Measurements from ENCODE around the gene FGF12.

FGF12 gene

GRCh38 chr3:192494174-192494573 is 233.2 kb downstream of the FGF12 start:
- no peak for DNase-seq
- H2BK5ac ChIP-seq (ENCODE audit: low read depth, low read length, poor library complexity), result no peak overlapping the region
- no peaks in the 10 kb centered on the region for H3K9me3 ChIP-seq (ENCODE audit: insufficient read depth, low read depth, low read length)

GRCh38 chr3:192490720-192491119 is 236.6 kb downstream of the FGF12 start:
- no peak overlapping the region for H3K14ac ChIP-seq (ENCODE audit: low read length)
- H3K9ac ChIP-seq (ENCODE audit: low read length), result no peak overlapping the region
- no peak overlapping the region for H2BK5ac ChIP-seq (ENCODE audit: low read depth, low read length, poor library complexity)
- H3K4me1 ChIP-seq (ENCODE audit: control insufficient read depth in 1 of 2, insufficient read depth in 2 of 2, low read length in 2 of 2), result no peaks in the 10 kb centered on the region
- no peak overlapping the region for H4K91ac ChIP-seq (ENCODE audit: low read depth, low read length)
- no peak overlapping the region for H2BK120ac ChIP-seq (ENCODE audit: insufficient read depth, low read length, poor library complexity)
- no peaks in the 10 kb centered on the region for H3K79me1 ChIP-seq (ENCODE audit: low read length)
- WGBS (ENCODE audit: extremely low coverage, insufficient coverage, insufficient read length), result no CpG with 5 or more reads among the region's 4 CpGs
- H3K4me2 ChIP-seq (ENCODE audit: low read length), result no peak overlapping the region
- H2AFZ ChIP-seq (ENCODE audit: insufficient read depth, low read length, poor library complexity), result no peak overlapping the region
- no peak for DNase-seq
- H3K27ac ChIP-seq (ENCODE audit: low read depth, low read length), result no peak overlapping the region
- H2BK12ac ChIP-seq (ENCODE audit: low read length), result no peak overlapping the region
- H3K9me3 ChIP-seq (ENCODE audit: insufficient read depth, low read depth, low read length), result no peaks in the 10 kb centered on the region
- no peak overlapping the region for H4K12ac ChIP-seq (ENCODE audit: low read depth, low read length)
- H3K27me3 ChIP-seq (ENCODE audit: insufficient read depth, low read length), result no peaks in the 10 kb centered on the region
- no peak overlapping the region for H3K4me3 ChIP-seq (ENCODE audit: low read depth, low read length)
- no peak overlapping the region for H3K4ac ChIP-seq (ENCODE audit: low read depth, low read length)
- no peak overlapping the region for H3K18ac ChIP-seq (ENCODE audit: low read length)
- H3K79me2 ChIP-seq (ENCODE audit: control insufficient read depth, insufficient read depth, low read length, poor library complexity), result no peaks in the 10 kb centered on the region
- H3K23ac ChIP-seq (ENCODE audit: low read length), result no peak overlapping the region
- no peak overlapping the region for H2AK5ac ChIP-seq (ENCODE audit: low read length)
- H4K8ac ChIP-seq (ENCODE audit: low read depth, low read length), result no peak overlapping the region
- no peaks in the 10 kb centered on the region for H3K36me3 ChIP-seq (ENCODE audit: control insufficient read depth in 1 of 2, insufficient read depth in 2 of 2, low read length in 2 of 2)

More at GRCh38 chr3:192494174-192494573, 233.2 kb downstream of the FGF12 start:
- no peak overlapping the region for H3K18ac ChIP-seq (ENCODE audit: low read length)
- H3K79me2 ChIP-seq (ENCODE audit: control insufficient read depth, insufficient read depth, low read length, poor library complexity), result no peaks in the 10 kb centered on the region
- no peaks in the 10 kb centered on the region for H3K36me3 ChIP-seq (ENCODE audit: control insufficient read depth in 1 of 2, insufficient read depth in 2 of 2, low read length in 2 of 2)
- no peaks in the 10 kb centered on the region for H3K27me3 ChIP-seq (ENCODE audit: insufficient read depth, low read length)
- H4K91ac ChIP-seq (ENCODE audit: low read depth, low read length), result no peak overlapping the region
- no peak overlapping the region for H2AK5ac ChIP-seq (ENCODE audit: low read length)
- no peak overlapping the region for H3K23ac ChIP-seq (ENCODE audit: low read length)
- no peak overlapping the region for H2BK12ac ChIP-seq (ENCODE audit: low read length)
- no peaks in the 10 kb centered on the region for H3K79me1 ChIP-seq (ENCODE audit: low read length)
- no peaks in the 10 kb centered on the region for H3K4me1 ChIP-seq (ENCODE audit: control insufficient read depth in 1 of 2, insufficient read depth in 2 of 2, low read length in 2 of 2)
- no peak overlapping the region for H3K4ac ChIP-seq (ENCODE audit: low read depth, low read length)
- no peak overlapping the region for H2BK120ac ChIP-seq (ENCODE audit: insufficient read depth, low read length, poor library complexity)
- no peak overlapping the region for H3K27ac ChIP-seq (ENCODE audit: low read depth, low read length)
- no peak overlapping the region for H3K14ac ChIP-seq (ENCODE audit: low read length)
- H4K8ac ChIP-seq (ENCODE audit: low read depth, low read length), result no peak overlapping the region
- no peak overlapping the region for H3K4me2 ChIP-seq (ENCODE audit: low read length)
- no CpG with 5 or more reads among the region's 1 CpG for WGBS (ENCODE audit: extremely low coverage, insufficient coverage, insufficient read length)
- H4K12ac ChIP-seq (ENCODE audit: low read depth, low read length), result no peak overlapping the region
- H2AFZ ChIP-seq (ENCODE audit: insufficient read depth, low read length, poor library complexity), result no peak overlapping the region
- H3K4me3 ChIP-seq (ENCODE audit: low read depth, low read length), result no peak overlapping the region
- no peak overlapping the region for H3K9ac ChIP-seq (ENCODE audit: low read length)

- H3K9ac ChIP-seq (ENCODE audit: low read length), result no peak overlapping the region
- no peak overlapping the region for H2AK5ac ChIP-seq (ENCODE audit: low read length)
- no peak overlapping the region for H2BK12ac ChIP-seq (ENCODE audit: low read length)
- H2AFZ ChIP-seq (ENCODE audit: insufficient read depth, low read length, poor library complexity), result no peak overlapping the region
- H4K8ac ChIP-seq (ENCODE audit: low read depth, low read length), result no peak overlapping the region
- H3K27me3 ChIP-seq (ENCODE audit: insufficient read depth, low read length), result no peaks in the 10 kb centered on the region
- no peak overlapping the region for H4K91ac ChIP-seq (ENCODE audit: low read depth, low read length)
- no peak overlapping the region for H2BK120ac ChIP-seq (ENCODE audit: insufficient read depth, low read length, poor library complexity)
- no peak overlapping the region for H3K4ac ChIP-seq (ENCODE audit: low read depth, low read length)
- H3K4me2 ChIP-seq (ENCODE audit: low read length), result no peak overlapping the region
- no peaks in the 10 kb centered on the region for H3K79me2 ChIP-seq (ENCODE audit: control insufficient read depth, insufficient read depth, low read length, poor library complexity)
- DNase-seq, result no peak
- H3K79me1 ChIP-seq (ENCODE audit: low read length), result no peaks in the 10 kb centered on the region
- no peak overlapping the region for H3K18ac ChIP-seq (ENCODE audit: low read length)
- H3K36me3 ChIP-seq (ENCODE audit: control insufficient read depth in 1 of 2, insufficient read depth in 2 of 2, low read length in 2 of 2), result no peaks in the 10 kb centered on the region
- no CpG with 5 or more reads among the region's 2 CpGs for WGBS (ENCODE audit: extremely low coverage, insufficient coverage, insufficient read length)
- H3K27ac ChIP-seq (ENCODE audit: low read depth, low read length), result no peak overlapping the region
- no peak overlapping the region for H3K23ac ChIP-seq (ENCODE audit: low read length)
- no peak overlapping the region for H3K14ac ChIP-seq (ENCODE audit: low read length)
- no peaks in the 10 kb centered on the region for H3K4me1 ChIP-seq (ENCODE audit: control insufficient read depth in 1 of 2, insufficient read depth in 2 of 2, low read length in 2 of 2)
- no peak overlapping the region for H4K12ac ChIP-seq (ENCODE audit: low read depth, low read length)
- H3K4me3 ChIP-seq (ENCODE audit: low read depth, low read length), result no peak overlapping the region
- H3K9me3 ChIP-seq (ENCODE audit: insufficient read depth, low read depth, low read length), result no peaks in the 10 kb centered on the region
- H2BK5ac ChIP-seq (ENCODE audit: low read depth, low read length, poor library complexity), result no peak overlapping the region
Measured at GRCh38 chr3:192489579-192489978, 237.8 kb downstream of the FGF12 start.

- Histone ChIP-seq H3K27ac (ENCODE audit: low read depth, low read length) (no peak overlapping the region), H4K12ac (ENCODE audit: low read depth, low read length) (no peak overlapping the region), H3K9ac (ENCODE audit: low read length) (no peak overlapping the region), H3K18ac (ENCODE audit: low read length) (no peak overlapping the region), H3K4me2 (ENCODE audit: low read length) (no peak overlapping the region), H2BK120ac (ENCODE audit: insufficient read depth, low read length, poor library complexity) (no peak overlapping the region), H3K27me3 (ENCODE audit: insufficient read depth, low read length) (no peaks in the 10 kb centered on the region), H3K4me1 (ENCODE audit: control insufficient read depth in 1 of 2, insufficient read depth in 2 of 2, low read length in 2 of 2) (no peaks in the 10 kb centered on the region), H3K23ac (ENCODE audit: low read length) (no peak overlapping the region), H3K14ac (ENCODE audit: low read length) (no peak overlapping the region), H4K8ac (ENCODE audit: low read depth, low read length) (no peak overlapping the region), H3K79me2 (ENCODE audit: control insufficient read depth, insufficient read depth, low read length, poor library complexity) (no peaks in the 10 kb centered on the region), H2AFZ (ENCODE audit: insufficient read depth, low read length, poor library complexity) (no peak overlapping the region), H3K4ac (ENCODE audit: low read depth, low read length) (no peak overlapping the region), H2BK5ac (ENCODE audit: low read depth, low read length, poor library complexity) (no peak overlapping the region), H3K79me1 (ENCODE audit: low read length) (no peaks in the 10 kb centered on the region), H3K4me3 (ENCODE audit: low read depth, low read length) (no peak overlapping the region), H3K9me3 (ENCODE audit: insufficient read depth, low read depth, low read length) (no peaks in the 10 kb centered on the region), H4K91ac (ENCODE audit: low read depth, low read length) (no peak overlapping the region), H2AK5ac (ENCODE audit: low read length) (no peak overlapping the region), H2BK12ac (ENCODE audit: low read length) (no peak overlapping the region), H3K36me3 (ENCODE audit: control insufficient read depth in 1 of 2, insufficient read depth in 2 of 2, low read length in 2 of 2) (no peaks in the 10 kb centered on the region)
- WGBS (ENCODE audit: extremely low coverage, insufficient coverage, insufficient read length), result no CpG with 5 or more reads among the region's 3 CpGs
- DNase-seq, result no peak
Measured at GRCh38 chr3:192487033-192487432, 240.3 kb downstream of the FGF12 start.
